Fibroblast of the aortic adventitia (primary cell): ENCODE results near the gene ABHD3. TPM values are rescaled to one million over a fixed set of nuclear protein-coding genes. Genes with fewer than 3 reads are reported as not detected.
"Not testable (repeated sequence)": the region's sequence is repeated elsewhere in the genome, so short reads cannot be mapped to it uniquely, and the experiment has no call there.

Experiments used
- DNase-seq: peaks from one replicate; pipeline ENCODE4 v3.0.0-alpha.2; 2010; ENCODE audit warnings: low read depth
- H3K4me3 ChIP-seq: 2 replicates; pipeline ENCODE4 v1.5.1; 2011; ENCODE audit warnings: low read depth, mild to moderate bottlenecking, control low read depth, low read length, moderate library complexity
- CTCF ChIP-seq: IDR thresholded peaks from 2 replicates; pipeline ENCODE4 v1.5.1; 2011; ENCODE audit warnings: mild to moderate bottlenecking, low read length, control low read depth, inconsistent platforms; ENCODE audit not compliant: insufficient read depth
- total RNA-seq: library from RNA; depleted of rRNA; stranded (reverse); fragments of >200 nt; gene quantifications from 2 replicates; pipeline ENCODE4 v1.2.3, GENCODE V29; 2012; ENCODE audit warnings: low replicate concordance

The ABHD3 gene
- total RNA-seq, 1 donor: 5.5 TPM

- H3K4me3 ChIP-seq: peak overlapping the region; percentile 91
- peak; percentile 24 for DNase-seq
- TF ChIP-seq CTCF: no peak
These were observed 37.2 kb upstream of the ABHD3 start for GRCh38 chr18:21741562-21742314.

- no peak for DNase-seq
- H3K4me3 ChIP-seq: peak overlapping the region; percentile 91
- no peak for TF ChIP-seq CTCF
These were observed 36.7 kb upstream of the ABHD3 start for GRCh38 chr18:21741312-21741561.

GRCh38 chr18:21740538-21741311, 36.2 kb upstream of the ABHD3 start, which contains the start of gene MIB1:
Gene MIB1, plus strand, starts transcription at chr18:21740792. Its CDS starts 792 bp downstream, at chr18:21741584.
- DNase-seq: peak; percentile 96
- no peak for TF ChIP-seq CTCF
- H3K4me3 ChIP-seq: peak within 1 kb of the TSS; percentile 91

GRCh38 chr18:21739604-21740537, 35.3 kb upstream of the ABHD3 start:
- DNase-seq: no peak
- no peak for TF ChIP-seq CTCF
- peak overlapping the region; percentile 13 for H3K4me3 ChIP-seq

- DNase-seq, H3K4me3 ChIP-seq: not testable (repeated sequence)
These were observed 32.4 kb upstream of the ABHD3 start for GRCh38 chr18:21736926-21737325.

GRCh38 chr18:21735452-21736015, 31.0 kb upstream of the ABHD3 start:
- TF ChIP-seq CTCF: no peak
- H3K4me3 ChIP-seq: no peak overlapping the region
- peak; percentile 49 for DNase-seq

GRCh38 chr18:21733011-21733410, 28.4 kb upstream of the ABHD3 start:
- no peak overlapping the region for H3K4me3 ChIP-seq
- no peak for TF ChIP-seq CTCF
- DNase-seq: no peak
